SU-DHL-6 (cell line): Measurements from ENCODE around the gene FAT1.

ENCODE experiments used
- H2AFZ ChIP-seq: fragments of 200-600 bp; sonication (generic); 2 replicates; pipeline ENCODE4 v1.6.1; 2014; ENCODE audit warnings: low read depth, mild to moderate bottlenecking, moderate library complexity, mixed read lengths, antibody characterized with exemption, low read length; ENCODE audit not compliant: severe bottlenecking
- H3F3A ChIP-seq: fragments of 200-600 bp; shearing (Covaris generic); 2 replicates; pipeline ENCODE4 v1.6.0; 2016; ENCODE audit warnings: antibody characterized with exemption, mild to moderate bottlenecking; ENCODE audit not compliant: insufficient read depth
- H3K27ac ChIP-seq: fragments of 200-600 bp; sonication (generic); 2 replicates; pipeline ENCODE4 v1.5.1; 2016; ENCODE audit warnings: low read depth, mild to moderate bottlenecking, low read length, moderate library complexity, mixed read lengths
- H3K27me3 ChIP-seq: fragments of 200-600 bp; sonication (generic), shearing (Covaris generic); 2 replicates; pipeline ENCODE4 v1.6.0; 2014; ENCODE audit warnings: mild to moderate bottlenecking, low read length
- H3K36me3 ChIP-seq: fragments of 200-600 bp; sonication (generic); 2 replicates; pipeline ENCODE4 v1.6.1; 2014; ENCODE audit warnings: mild to moderate bottlenecking, low read length, mixed read lengths
- H3K4me2 ChIP-seq: fragments of 300-600, 200-600 bp; shearing (Covaris generic), sonication (generic); 2 replicates; pipeline ENCODE4 v1.6.0; 2014; ENCODE audit warnings: low read length, low read depth, mild to moderate bottlenecking; ENCODE audit not compliant: poor library complexity, severe bottlenecking
- H3K4me3 ChIP-seq: fragments of 200-600 bp; sonication (generic); 2 replicates; pipeline ENCODE4 v1.5.1; 2014; ENCODE audit warnings: antibody characterized with exemption, low read length, mild to moderate bottlenecking, mixed read lengths; ENCODE audit not compliant: insufficient read depth, poor library complexity, severe bottlenecking
- H3K79me2 ChIP-seq: fragments of 200-600 bp; sonication (generic); 2 replicates; pipeline ENCODE4 v1.6.1; 2014; ENCODE audit warnings: mild to moderate bottlenecking, low read length, moderate library complexity; ENCODE audit not compliant: insufficient read depth
- H3K9ac ChIP-seq: fragments of 200-600 bp; sonication (generic); 2 replicates; pipeline ENCODE4 v1.7.0; 2014; ENCODE audit warnings: mild to moderate bottlenecking, low read length
- H3K9me2 ChIP-seq: fragments of 200-600 bp; sonication (generic); replicated peaks from 2 replicates; pipeline ENCODE4 v1.6.1; 2014; ENCODE audit warnings: low read length; ENCODE audit not compliant: insufficient read depth
- H3K9me3 ChIP-seq: fragments of 200-600 bp; sonication (generic); 2 replicates; pipeline ENCODE4 v1.6.1; 2014; ENCODE audit warnings: low read length, mixed read lengths; ENCODE audit not compliant: insufficient read depth
- H4K20me1 ChIP-seq: fragments of 200-600 bp; sonication (generic); 2 replicates; pipeline ENCODE4 v1.6.1; 2014; ENCODE audit warnings: low read depth, mild to moderate bottlenecking, antibody characterized with exemption, low read length, moderate library complexity, mixed read lengths
- CTCF ChIP-seq: fragments of 200-600 bp; sonication (generic); IDR thresholded peaks from one replicate; pipeline ENCODE4 v1.5.1; 2017; ENCODE audit warnings: antibody characterized with exemption, mild to moderate bottlenecking, low read length, moderate library complexity; ENCODE audit not compliant: insufficient read depth, poor library complexity, severe bottlenecking
- EZH2phosphoT487 ChIP-seq: fragments of 200-600 bp; sonication (generic), shearing (Covaris generic); conservative IDR thresholded peaks from 2 replicates; pipeline ENCODE4 v1.6.1; 2018; ENCODE audit warnings: mild to moderate bottlenecking, antibody characterized with exemption, low read length, moderate library complexity, mixed read lengths

FAT1 gene

GRCh38 chr4:186684889-186685309 is 38.8 kb downstream of the FAT1 start:
- Histone ChIP-seq H3F3A (no peaks in the 10 kb centered on the region), H4K20me1 (no peaks in the 10 kb centered on the region), H2AFZ (no peak overlapping the region), H3K9me3 (no peaks in the 10 kb centered on the region), H3K4me2 (no peak overlapping the region), H3K36me3 (no peaks in the 10 kb centered on the region), H3K79me2 (no peaks in the 10 kb centered on the region), H3K27ac (no peak overlapping the region), H3K4me3 (no peak overlapping the region), H3K27me3 (no peaks in the 10 kb centered on the region), H3K9ac (no peak overlapping the region), H3K9me2 (no peaks in the 10 kb centered on the region)
- TF ChIP-seq CTCF (no peak), EZH2phosphoT487 (no peak)

- Histone ChIP-seq H3F3A (no peaks in the 10 kb centered on the region), H3K27me3 (no peaks in the 10 kb centered on the region), H3K9ac (no peak overlapping the region), H3K36me3 (no peaks in the 10 kb centered on the region), H3K4me3 (no peak overlapping the region), H4K20me1 (no peaks in the 10 kb centered on the region), H3K79me2 (no peaks in the 10 kb centered on the region), H3K9me2 (no peaks in the 10 kb centered on the region), H3K9me3 (no peaks in the 10 kb centered on the region), H3K27ac (no peak overlapping the region), H3K4me2 (no peak overlapping the region), H2AFZ (no peak overlapping the region)
- no peak for TF ChIP-seq CTCF
- no peak for TF ChIP-seq EZH2phosphoT487
These were observed 39.4 kb downstream of the FAT1 start for GRCh38 chr4:186684220-186684619.

- Histone ChIP-seq H3K9me3 (no peaks in the 10 kb centered on the region), H3K9ac (no peak overlapping the region), H3K4me3 (no peak overlapping the region), H3K27ac (no peak overlapping the region), H3K9me2 (no peaks in the 10 kb centered on the region), H4K20me1 (no peaks in the 10 kb centered on the region), H3K36me3 (no peaks in the 10 kb centered on the region), H3K79me2 (no peaks in the 10 kb centered on the region), H3F3A (no peaks in the 10 kb centered on the region), H3K4me2 (no peak overlapping the region), H3K27me3 (no peaks in the 10 kb centered on the region), H2AFZ (no peak overlapping the region)
- no peak for TF ChIP-seq EZH2phosphoT487
- no peak for TF ChIP-seq CTCF
These were observed 43.0 kb downstream of the FAT1 start for GRCh38 chr4:186680641-186681040.
